ENCODE measurements around the gene HS1BP3. TPM values are rescaled to one million over a fixed set of nuclear protein-coding genes. Genes with fewer than 3 reads are reported as not detected.

Gene HS1BP3
- total and polyA plus RNA-seq, 2 donors (not counting 3 experiments of a cell fraction or from before 2014, with no cell fraction given): 27.4 to 33.1 TPM

DNA sequence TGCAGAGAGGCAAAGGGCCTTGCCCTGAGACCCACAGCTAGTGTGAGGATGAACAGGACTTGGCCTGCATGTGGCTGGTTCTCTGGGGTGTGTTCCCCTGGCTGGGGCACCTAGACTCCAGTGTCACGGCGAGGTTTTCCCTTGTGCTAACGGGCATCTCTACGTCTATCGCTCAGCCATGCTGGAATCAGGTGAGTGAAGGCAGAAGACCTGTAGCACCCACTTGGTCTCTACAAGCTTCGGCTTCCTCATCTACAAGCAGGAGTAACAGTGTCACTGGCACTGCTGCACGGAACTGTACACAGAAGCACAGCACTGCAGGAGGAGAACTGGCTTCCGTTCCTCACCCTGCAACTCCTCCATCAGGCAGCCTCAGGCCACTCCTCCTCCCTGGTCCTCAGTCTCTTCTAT lies 30.6 kb downstream of the HS1BP3 start:
- Histone ChIP-seq H3K9me1 (replicated peaks; ENCODE audit: control insufficient read depth, extremely low read depth, insufficient read depth, low read length) (no peaks in the 10 kb centered on the region), H3K9me3 (replicated peaks; ENCODE audit: control insufficient read depth, insufficient read depth, low read length) (no peaks in the 10 kb centered on the region), H3K27me3 (ENCODE audit: control insufficient read depth in 2 of 2, insufficient read depth in 2 of 2, low read length in 2 of 2) (no peaks in the 10 kb centered on the region), H3K36me3 (ENCODE audit: control insufficient read depth in 2 of 2, extremely low read depth in 1 of 2, insufficient read depth in 2 of 2, low read length in 2 of 2) (peaks cover 0 to 21% of the 10 kb centered on the region in 2 experiments), H2AFZ (ENCODE audit: low read depth, low read length) (no peak overlapping the region), H3K4me2 (ENCODE audit: insufficient read depth, low read length) (no peak overlapping the region), H3K4me1 (ENCODE audit: control insufficient read depth, extremely low read depth, insufficient read depth, low read length) (peaks cover 28% of the 10 kb centered on the region), H3K27ac (ENCODE audit: insufficient read depth, low read depth, low read length) (no peak overlapping the region), H3K79me2 (ENCODE audit: control insufficient read depth, insufficient read depth, low read length) (no peaks in the 10 kb centered on the region), H3K4me3 (replicated peaks in 1 of 3; ENCODE audit: insufficient read depth in 1 of 3, low read depth in 1 of 3, low read length in 3 of 3) (no peak overlapping the region), H3K9ac (replicated peaks; ENCODE audit: extremely low read depth, insufficient read depth, low read length) (no peak overlapping the region), H4K20me1 (replicated peaks; ENCODE audit: control insufficient read depth, extremely low read depth, insufficient read depth, low read length) (no peaks in the 10 kb centered on the region)
- DNase-seq (ENCODE audit: low read depth, low spot score) (no peak), FAIRE-seq (no peak)
- ChIA-PET CTCF (no interaction called here), POLR2A (no interaction called here)
- TF ChIP-seq FOS (IDR thresholded peaks at IDR 0.05; ENCODE audit: borderline replicate concordance, insufficient read depth, low read length) (no peak), MYC (IDR thresholded peaks at IDR 0.05; ENCODE audit: low read depth, low read length) (no peak), CTCF (IDR thresholded peaks at IDR 0.05; ENCODE audit: extremely low read depth in 1 of 2, insufficient read depth in 1 of 2, low read depth in 1 of 2, low read length in 2 of 2) (no peak), POLR2AphosphoS5 (IDR thresholded peaks at IDR 0.05; ENCODE audit: insufficient read depth, low read depth, low read length) (no peak), POLR2A (IDR thresholded peaks at IDR 0.05; ENCODE audit: low read depth, low read length) (no peak), EZH2 (IDR thresholded peaks at IDR 0.05; ENCODE audit: borderline replicate concordance, low read depth, low read length, severe bottlenecking) (no peak), JUN (IDR thresholded peaks at IDR 0.05; ENCODE audit: borderline replicate concordance, insufficient read depth, insufficient read length, low read depth) (no peak), GATA2 (IDR thresholded peaks at IDR 0.05; ENCODE audit: insufficient read depth, insufficient read length, low read depth, low read length) (no peak)
- TF ChIP-seq, protein P1, sequence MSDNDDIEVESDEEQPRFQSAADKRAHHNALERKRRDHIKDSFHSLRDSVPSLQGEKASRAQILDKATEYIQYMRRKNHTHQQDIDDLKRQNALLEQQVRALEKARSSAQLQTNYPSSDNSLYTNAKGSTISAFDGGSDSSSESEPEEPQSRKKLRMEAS (IDR thresholded peaks at IDR 0.05; ENCODE audit: insufficient read depth, insufficient read length): no peak
- dilution Hi-C loops (cut with MboI; ENCODE audit: extremely low pct_ligation_motif_present, low sequenced_read_pairs): no loop called here
- intact Hi-C loops (cut with micrococcal nuclease): no loop called here
- no TSS peak for BruUV-seq (replicated peaks)
